Esophagus mucosa (tissue), 1 donor: ENCODE results near the gene SLC22A6. TPM values are rescaled to one million over a fixed set of nuclear protein-coding genes. Genes with fewer than 3 reads are reported as not detected.

ENCODE experiments used
- ATAC-seq: fragments of 200-7000 bp; cut with Tn5 transposase; one replicate; pipeline ENCODE4 v1.9.1; 2020
- total RNA-seq: library from RNA; stranded (reverse); gene quantifications from one replicate; pipeline ENCODE4 v1.2.4, GENCODE V29; 2023
- donor health status: DM: yes; HTN: yes; CAD: no.

The SLC22A6 gene
- total RNA-seq, 1 donor from 2014 or later = not detected

DNA sequence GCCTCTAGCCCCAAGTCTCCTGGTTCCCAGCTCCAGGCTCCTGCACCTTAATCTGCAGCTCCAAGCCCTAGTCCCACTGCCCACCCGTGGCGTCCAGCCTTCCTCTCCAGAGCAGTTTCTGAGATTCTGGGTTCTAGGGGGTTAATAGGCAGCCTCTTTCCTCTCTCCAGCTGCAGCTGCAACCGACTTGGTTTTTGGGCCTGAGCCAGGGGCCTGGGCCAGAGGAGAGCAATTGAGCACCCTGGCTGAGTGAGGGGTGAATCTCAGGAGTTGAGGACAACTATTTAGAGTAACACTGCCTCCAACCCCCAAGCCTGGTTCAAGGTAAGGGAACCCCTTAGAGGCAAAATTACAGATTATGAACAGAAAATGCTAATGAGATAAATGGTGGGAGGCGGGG, 54.6 kb downstream of the SLC22A6 start:
- no peak for ATAC-seq

DNA sequence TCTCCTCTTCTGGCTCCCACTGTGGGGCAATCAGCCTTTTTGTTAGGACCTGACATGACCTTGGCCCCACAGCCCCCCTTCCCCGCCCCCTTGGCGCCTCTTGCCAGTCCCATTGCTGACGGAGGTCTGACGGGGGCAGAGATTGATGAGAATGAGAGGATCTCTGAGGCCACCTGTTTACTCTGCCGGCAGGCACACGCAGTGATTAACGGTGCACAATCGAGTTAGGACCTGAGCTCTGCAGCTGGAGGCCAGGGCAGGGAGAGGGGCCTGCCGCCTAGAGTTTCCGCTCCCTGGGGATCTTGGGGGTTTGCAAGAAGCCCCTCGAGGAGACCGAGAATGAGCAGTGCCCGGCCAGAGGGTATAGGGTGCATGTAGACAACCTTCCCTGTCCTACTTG, 56.8 kb downstream of the SLC22A6 start:
- no peak for ATAC-seq

DNA sequence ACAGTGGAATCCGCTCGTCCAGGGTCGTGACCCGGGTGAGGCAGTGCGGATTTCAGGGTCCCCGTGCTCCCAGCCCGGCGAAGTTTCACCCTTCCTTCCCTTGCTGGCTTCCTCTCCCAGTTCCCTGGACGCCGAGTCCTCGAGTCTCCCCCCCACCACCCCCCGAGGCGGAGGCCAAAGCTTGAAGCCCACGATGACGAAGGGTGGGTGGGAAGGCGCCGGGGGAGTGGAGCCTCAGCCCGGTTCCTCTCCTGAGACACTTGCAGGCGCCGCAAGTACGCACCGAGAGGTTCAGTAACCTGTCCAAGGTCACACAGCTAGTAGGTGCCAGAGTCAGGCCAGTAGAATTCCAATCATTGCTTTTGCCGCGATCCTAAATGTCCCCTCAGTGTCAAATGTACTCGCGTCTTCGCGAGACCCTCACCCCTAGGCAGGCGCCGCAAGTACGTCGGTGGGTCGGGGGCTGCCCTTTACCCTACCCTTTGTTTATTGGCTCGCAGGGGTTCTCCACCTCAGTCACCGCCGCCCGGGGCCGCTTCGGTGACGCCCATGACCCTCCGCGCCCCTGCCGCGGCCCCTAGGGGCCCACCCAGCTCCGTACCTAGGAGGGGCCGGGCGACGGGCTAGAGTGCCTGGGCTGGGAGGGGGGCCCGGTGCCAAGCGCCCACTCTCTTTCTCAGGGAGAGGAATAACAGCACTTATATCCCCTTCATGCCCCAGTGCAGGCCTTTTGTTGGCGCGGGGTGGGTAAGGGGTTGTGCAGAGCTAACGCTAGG, 57.9 kb downstream of the SLC22A6 start:
- ATAC-seq = no peak

Other genes starting within 250 kb of the SLC22A6 start
- gene ZBTB3, start 230.8 kb downstream of the SLC22A6 start, total RNA-seq = 8.0 TPM
- 75.5 TPM for gene POLR2G, start 223.4 kb downstream of the SLC22A6 start, total RNA-seq
- 10.3 TPM for gene TAF6L, start 213.6 kb downstream of the SLC22A6 start, total RNA-seq
- 30.2 TPM for gene TMEM179B, start 197.6 kb downstream of the SLC22A6 start, total RNA-seq
- gene TMEM223, start 193.0 kb downstream of the SLC22A6 start, total RNA-seq = 10.0 TPM
- gene NXF1, start 179.5 kb downstream of the SLC22A6 start, total RNA-seq = 39.1 TPM
- 25.1 TPM for gene STX5, start 152.9 kb downstream of the SLC22A6 start, total RNA-seq
- not detected for gene TEX54, start 152.1 kb downstream of the SLC22A6 start, total RNA-seq
- 41.0 TPM for gene WDR74, start 145.4 kb downstream of the SLC22A6 start, total RNA-seq
- gene SLC3A2, start 104.1 kb downstream of the SLC22A6 start, total RNA-seq = 233 TPM
- not detected for gene CHRM1, start 63.6 kb downstream of the SLC22A6 start, total RNA-seq
- gene SLC22A8, start 30.9 kb upstream of the SLC22A6 start, total RNA-seq = not detected
- not detected for gene SLC22A24, start 159.3 kb upstream of the SLC22A6 start, total RNA-seq